IPS-18c (cell line): Measurements from ENCODE around the gene HNMT.
"Not testable (repeated sequence)": the region's sequence is repeated elsewhere in the genome, so short reads cannot be mapped to it uniquely, and the experiment has no call there.

Experiments
- H3K4me3 ChIP-seq: 2 replicates; pipeline ENCODE4 v1.7.0; 2013; ENCODE audit warnings: low read depth, mild to moderate bottlenecking, low read length, moderate library complexity; ENCODE audit not compliant: insufficient read depth
- H3K9me3 ChIP-seq: one replicate; pipeline ENCODE4 v1.6.1; 2013; ENCODE audit warnings: mild to moderate bottlenecking, low read length, moderate library complexity; ENCODE audit not compliant: control insufficient read depth, insufficient read depth

Gene HNMT

DNA sequence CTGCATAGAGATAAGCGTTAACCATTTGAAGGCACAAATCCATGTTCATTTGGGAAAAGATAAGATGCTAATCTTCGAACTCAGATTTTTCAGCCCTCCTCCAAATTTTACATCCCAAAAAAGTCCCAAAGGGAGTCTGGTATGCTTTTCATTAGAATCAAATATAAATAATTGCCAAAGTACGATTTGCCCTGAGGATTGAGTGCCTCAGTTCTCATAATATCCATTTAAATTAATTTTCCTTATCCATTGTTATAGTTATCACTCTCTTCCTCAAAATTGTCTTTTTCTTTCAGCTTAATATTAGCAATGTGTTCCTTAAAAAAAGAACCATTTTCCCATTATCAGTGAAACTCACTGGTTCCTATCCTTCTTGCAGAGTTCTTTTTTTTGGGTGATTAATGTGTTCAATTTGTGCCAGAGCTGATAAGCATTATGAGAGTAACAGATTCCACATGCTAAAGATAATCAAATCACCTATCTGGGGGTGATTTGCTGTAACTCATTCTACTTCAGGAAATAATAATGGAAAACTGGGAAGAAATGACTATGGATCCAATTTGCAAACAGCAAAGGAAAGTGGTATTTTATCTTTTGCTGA, 686 bp downstream of the HNMT start:
- H3K9me3 ChIP-seq: no peaks in the 10 kb centered on the region
- peak overlapping the region; percentile 40 for H3K4me3 ChIP-seq

DNA sequence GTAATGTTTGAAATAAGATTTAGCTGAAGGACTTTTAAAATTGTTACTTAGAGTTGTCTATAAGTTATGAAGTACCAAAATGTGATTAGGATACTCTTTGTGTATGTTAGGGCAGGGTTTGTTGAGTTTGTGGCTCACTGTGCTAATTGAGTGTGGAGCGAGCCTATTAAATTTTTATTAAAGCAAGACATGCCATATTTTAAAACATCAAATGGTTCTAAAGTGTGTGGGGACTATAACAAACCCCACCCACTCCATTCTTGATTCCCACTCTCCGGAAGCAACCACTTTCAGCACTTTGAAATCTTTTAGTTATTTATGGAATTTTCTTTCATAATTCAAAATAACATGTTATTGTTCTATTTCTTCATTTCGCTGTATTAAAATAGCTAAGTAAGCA, 1.8 kb downstream of the HNMT start:
- Histone ChIP-seq H3K9me3 (no peaks in the 10 kb centered on the region), H3K4me3 (no peak overlapping the region)

DNA sequence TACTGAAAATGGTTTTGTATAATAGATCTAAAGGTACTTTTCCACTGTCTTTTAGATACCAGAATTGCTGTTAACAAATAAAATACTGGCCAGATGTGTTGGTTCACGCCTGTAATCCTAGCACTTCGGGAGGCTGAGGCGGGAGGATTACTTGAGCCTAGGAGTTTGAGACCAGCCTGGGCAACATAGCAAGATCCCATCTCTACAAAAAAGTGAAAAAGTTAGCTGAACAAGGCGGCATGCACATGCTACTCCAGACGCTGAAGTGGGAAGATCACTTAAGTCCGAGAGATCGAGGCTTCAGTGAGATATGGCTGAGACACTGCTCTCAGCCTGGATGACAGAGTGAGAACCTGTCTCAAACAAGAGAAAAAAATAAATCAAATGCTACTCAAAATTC, 2.8 kb downstream of the HNMT start:
- no peaks in the 10 kb centered on the region for H3K9me3 ChIP-seq
- no peak overlapping the region for H3K4me3 ChIP-seq

DNA sequence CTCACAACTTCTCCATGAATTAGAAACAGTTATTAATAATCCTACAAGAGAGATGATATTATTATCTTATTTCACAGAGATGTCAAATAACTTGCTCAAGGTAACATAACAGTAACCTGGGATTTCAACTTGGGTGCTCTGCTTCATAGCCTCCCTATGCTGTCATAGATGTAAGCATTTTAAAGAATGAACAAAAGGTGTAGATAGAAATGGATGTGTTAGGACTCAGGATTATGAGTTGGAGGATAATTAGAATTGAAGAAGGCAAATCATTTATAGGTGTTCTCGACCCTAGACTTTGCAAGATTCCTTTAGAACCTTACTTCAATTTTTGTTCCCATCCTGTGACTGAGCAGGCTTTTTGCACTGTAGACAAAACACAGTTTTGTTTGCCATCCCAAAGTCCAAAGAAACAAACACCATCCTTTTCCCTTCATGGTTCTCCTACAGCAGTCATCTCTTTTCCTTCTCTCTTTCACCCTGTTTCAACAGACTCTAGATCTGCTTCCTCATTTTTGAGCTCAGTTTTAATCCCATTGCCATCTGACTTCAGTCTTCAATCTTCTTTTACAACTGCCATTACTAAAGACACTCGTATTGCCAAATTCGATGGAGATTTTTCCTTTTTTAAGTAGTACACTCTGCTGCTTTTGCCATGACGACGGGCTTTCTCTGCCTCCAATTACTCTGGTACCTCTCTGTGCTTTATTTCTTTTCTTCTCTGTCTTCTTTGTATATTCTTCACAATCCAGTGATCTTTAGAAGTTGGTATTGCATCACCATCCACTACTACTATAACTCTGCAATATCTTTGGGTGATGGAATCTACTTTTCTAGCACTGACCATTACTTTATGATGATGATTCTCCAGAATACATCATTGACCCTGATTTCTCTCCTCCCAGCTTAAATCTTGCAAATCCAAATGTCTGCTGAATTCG, 4.5 kb downstream of the HNMT start:
- no peak overlapping the region for H3K4me3 ChIP-seq
- no peaks in the 10 kb centered on the region for H3K9me3 ChIP-seq

DNA sequence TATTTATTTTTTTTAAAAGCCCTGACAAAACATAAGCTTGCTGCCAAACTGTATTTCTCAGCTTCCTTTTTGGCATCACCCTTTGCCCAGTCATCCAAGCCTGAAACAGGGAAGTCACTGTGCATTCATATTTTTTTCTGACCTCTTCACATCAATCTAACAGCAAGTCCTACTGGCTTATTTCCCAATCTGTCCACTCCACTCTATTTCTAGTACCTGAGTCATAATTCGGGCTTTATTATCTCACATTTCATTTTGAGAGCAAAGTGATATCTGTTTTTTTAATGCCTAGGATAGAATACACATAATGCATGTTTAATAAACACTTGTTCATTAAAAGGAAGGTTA, 5.1 kb downstream of the HNMT start:
- Histone ChIP-seq H3K9me3 (no peaks in the 10 kb centered on the region), H3K4me3 (no peak overlapping the region)

DNA sequence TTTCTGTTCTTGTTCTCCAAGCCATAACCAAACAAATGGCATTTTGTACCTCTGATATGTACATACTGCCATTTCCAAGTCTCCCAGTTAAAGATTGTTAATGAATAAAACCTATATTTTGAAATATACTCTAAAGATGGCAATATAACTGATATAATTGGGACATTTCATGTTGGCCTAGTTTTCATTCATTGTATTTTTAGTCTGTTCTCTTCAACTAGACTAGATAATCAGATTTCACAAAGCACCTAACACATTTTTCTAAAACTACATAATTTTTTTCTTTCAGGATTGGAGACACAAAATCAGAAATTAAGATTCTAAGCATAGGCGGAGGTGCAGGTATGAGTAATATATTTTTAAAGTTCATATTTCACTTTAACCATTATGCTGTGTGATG, 5.6 kb downstream of the HNMT start:
- no peak overlapping the region for H3K4me3 ChIP-seq
- no peaks in the 10 kb centered on the region for H3K9me3 ChIP-seq

DNA sequence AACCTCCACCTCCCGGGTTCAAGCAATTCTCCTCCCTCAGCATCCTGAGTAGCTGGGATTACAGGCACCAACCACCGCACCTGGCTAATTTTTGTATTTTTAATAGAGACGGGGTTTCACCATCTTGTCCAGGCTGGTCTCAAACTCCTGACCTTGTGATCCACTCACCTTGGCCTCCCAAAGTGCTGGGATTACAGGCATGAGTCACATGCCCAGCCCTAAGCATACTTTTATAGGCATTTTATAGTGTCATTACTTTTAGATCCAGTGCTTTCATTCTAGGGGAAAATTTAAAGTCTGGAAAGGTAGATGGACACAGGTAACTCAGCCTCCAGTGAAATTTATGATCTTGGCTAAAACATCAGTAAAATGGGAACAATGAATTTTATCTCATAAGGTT, 7.0 kb downstream of the HNMT start:
- H3K4me3 ChIP-seq, H3K9me3 ChIP-seq: not testable (repeated sequence)

DNA sequence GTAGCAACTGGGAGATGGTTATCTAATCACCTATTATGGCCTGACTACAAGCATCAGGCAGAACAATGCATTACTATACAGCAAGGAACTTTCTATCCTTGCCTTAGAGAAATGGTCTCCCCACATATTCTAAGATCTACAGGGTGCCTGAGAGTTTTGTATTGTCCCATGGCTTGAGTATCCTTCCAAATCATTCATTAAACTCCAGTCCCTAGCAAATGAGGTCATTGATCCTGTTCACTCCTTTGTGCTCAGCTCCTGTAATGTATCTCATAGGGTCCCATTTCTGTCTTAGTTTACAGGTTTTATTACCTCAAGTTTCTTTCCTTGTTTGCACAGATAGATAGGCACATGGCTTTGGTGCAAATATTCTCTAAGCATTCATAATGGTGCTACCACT, 9.0 kb downstream of the HNMT start:
- Histone ChIP-seq H3K9me3 (no peaks in the 10 kb centered on the region), H3K4me3 (no peak overlapping the region)

DNA sequence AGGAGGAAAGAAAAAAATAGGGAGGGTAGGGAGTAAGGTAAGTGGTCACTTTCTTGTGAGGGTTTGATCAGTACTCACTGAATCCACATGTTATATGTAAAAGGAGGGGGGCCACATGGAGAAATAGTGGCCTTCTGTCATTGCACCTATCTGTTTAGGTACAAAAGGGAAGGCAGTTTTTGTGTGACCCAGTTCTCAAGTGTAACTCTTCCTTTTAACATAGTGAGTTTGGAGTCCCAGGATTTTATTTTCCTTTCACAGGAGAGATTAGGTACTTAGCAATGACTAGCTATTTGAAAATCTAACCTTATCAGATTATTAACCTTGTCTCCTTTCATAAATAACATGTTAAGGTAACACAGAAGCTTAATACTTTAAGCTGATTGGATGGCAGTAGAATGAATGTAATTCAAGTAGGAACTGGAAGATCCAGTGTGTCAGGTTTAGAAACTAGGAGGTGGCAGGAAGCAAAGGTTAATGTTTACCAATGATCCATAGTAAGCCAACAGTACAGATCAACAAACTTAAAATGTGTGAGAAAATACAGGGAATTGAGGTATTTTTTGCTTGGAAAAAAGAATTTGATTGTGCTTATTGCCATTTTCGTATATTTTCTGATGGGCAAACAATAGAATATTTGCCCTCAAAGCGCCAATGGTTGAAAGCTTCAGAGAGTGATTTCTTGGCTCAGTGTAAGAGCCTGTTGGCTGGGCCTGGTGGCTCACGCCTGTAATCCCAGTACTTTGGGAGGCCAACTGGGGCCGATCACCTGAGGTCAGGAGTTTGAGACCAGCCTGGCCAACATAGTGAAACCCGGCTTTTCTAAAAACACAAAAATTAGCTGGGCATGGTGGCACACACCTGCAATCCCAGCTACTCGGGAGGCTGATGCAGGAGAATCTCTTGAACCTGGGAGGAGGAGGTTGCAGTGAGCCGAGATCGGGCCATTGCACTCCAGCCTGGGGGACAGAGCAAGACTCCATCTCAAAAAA, 11.3 kb downstream of the HNMT start:
- Histone ChIP-seq H3K9me3 (no peaks in the 10 kb centered on the region), H3K4me3 (no peak overlapping the region)

DNA sequence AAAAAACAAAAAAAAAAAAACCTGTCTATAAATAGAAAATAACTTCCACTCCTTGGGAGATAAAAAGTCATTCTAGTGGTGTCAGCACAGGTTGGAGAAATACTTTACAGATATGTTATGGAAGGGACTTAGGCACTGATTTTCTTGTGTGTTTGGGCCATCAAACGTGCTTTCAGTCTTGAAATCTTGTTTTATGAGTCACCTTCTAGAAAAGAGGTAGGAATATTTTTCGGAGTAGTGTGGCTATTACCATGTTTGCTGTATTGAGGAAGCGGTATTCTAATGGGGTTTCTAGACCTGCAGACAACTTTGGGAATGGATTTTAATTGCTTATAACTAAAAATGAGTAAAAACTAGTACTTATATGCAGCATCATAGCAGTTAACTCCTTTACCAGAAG, 12.0 kb downstream of the HNMT start:
- H3K9me3 ChIP-seq: no peaks in the 10 kb centered on the region
- H3K4me3 ChIP-seq: no peak overlapping the region

DNA sequence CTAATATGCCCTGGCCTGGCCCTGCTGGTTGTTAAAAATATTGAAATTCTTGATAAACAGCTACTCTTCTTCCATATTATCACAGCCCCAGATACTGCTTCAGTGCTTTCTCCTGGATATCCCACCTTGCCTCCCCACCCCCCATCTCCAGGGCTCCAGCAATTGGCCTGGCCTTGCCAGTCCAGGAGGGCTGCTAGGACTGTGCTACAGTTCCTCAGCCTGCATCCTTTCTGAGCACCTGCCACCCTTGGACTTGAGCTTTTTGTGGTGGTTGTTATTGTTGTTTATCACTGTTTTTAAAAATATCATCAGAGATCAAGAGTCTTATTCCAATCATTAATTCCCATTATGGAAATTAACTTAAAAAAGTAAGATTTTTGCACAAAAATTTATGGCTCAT, 13.5 kb downstream of the HNMT start:
- H3K4me3 ChIP-seq: no peak overlapping the region
- H3K9me3 ChIP-seq: no peaks in the 10 kb centered on the region

DNA sequence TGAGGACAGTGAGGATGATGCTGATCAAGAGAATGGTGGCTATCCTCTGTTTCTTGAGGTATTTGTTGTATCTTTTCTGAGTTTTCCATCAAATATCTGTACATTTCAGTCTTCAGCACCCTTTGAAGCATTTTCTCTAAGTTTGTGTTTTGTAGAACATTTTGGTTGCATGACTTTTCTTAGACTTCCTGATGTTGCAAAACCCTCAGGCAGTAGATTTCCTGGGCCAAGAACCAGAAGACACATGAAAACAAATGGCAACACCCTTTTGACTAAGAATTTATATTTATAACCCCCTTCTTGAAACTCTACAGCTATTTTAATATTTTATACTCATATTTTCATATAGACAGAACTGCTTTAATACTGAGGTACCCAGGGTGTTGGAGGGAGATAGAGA, 16.2 kb downstream of the HNMT start:
- H3K9me3 ChIP-seq: no peaks in the 10 kb centered on the region
- H3K4me3 ChIP-seq: no peak overlapping the region

DNA sequence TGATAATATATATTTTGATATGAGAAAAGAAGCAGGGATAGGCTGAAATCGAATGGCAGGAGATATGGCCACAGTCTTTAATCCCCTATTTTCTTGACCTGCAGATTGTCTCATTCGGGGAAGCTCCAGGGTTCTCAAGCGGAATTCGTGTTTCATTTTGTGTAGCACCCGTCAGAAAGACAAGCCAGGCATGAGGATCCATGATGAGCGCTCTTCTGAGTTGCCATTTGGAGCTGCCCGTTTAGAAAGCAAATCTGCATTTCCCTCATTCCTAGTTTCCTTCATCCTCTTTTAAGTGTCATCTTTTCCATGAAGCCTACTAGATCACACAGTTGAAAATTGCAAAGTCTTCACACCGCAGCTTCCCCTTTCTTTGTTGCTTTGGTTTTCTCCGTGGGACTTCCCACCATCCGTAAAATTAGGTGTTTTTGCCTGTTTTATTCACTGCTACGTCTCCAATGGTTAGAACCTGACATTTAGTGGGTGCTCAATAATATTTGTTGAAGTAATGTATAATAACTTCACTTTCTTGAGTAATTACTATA, 16.9 kb downstream of the HNMT start:
- Histone ChIP-seq H3K9me3 (no peaks in the 10 kb centered on the region), H3K4me3 (no peak overlapping the region)

DNA sequence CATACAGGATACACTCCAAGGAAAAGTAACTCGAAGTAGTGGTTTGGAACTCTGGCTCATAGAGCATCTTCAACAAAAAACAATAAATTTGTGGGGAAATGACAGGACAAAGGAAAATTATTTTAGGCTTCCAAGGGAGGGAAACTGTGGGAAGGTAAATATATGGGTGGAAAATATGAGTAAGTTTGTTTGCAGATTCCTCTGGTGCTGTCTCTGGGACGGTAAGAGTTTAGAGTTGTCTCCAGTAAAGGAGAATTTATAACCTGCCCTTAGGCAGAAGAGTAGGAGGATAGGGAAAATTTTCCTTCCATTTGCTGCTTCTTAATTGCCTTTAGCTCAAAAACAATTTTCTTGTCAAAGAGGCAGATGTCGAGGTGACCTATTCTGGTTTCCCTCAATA, 19.3 kb downstream of the HNMT start:
- Histone ChIP-seq H3K9me3 (no peaks in the 10 kb centered on the region), H3K4me3 (no peak overlapping the region)

DNA sequence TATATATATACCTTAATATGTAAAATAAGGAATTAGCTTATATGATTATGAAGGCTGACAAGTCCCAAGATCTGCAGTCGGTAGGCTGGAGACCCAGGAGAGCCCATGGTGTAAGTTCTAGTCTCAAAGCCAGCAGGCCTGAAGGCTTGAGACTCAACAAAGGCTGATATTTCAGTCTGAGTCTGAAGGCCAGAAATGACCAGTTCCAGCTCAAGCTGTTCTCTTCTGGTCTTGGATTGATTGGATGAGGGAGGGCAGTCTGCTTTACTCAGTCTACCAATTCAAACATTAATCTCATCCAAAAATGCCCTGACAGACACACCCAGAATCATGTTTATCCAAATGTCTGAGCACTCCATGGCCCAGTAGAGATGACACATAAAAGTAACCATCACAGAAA, 22.0 kb downstream of the HNMT start:
- no peaks in the 10 kb centered on the region for H3K9me3 ChIP-seq

DNA sequence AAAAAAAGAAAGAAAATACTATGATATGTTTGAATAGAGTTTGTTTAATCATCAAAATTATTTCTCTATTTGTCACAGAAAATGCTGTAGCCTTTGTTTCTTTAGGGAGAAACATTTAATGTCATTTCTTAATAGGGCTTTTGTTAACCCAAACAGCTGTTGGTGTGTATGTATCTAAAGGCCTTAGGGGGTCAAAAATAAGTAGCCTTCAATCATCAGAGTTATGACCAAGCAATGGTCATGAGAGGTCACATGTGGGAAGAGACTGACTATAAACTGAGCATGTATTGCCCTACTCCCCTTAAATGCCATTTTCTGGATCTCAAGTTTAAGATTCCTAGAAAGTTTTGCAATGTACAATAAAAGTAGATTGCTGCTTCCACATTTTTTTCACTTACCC, 22.7 kb downstream of the HNMT start:
- H3K9me3 ChIP-seq: no peaks in the 10 kb centered on the region

More for the DNA sequence above, 22.0 kb downstream of the HNMT start:
- H3K4me3 ChIP-seq: no peak overlapping the region

DNA sequence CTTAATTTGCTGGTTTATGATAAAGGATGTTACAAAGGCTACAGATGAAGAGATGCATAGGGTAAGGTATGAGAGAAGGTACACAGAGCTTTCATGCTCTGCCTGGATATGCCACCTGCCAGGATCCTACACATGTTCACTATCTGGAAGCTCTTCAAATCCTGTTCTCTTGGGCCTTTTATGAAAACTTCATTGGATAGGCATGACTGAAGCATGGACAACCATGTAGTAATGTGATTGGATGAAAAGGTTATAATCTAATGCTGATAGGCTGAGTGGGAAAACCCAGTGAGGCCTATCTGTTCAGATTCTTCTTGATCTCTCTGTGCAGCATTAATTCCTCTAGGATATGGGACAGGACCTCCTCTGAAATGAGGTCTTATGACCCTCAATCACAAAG, 26.8 kb downstream of the HNMT start:
- H3K4me3 ChIP-seq: no peak overlapping the region

More for the DNA sequence above, 22.7 kb downstream of the HNMT start:
- H3K4me3 ChIP-seq: no peak overlapping the region

More for the DNA sequence above, 26.8 kb downstream of the HNMT start:
- peaks cover 4% of the 10 kb centered on the region for H3K9me3 ChIP-seq
